GM18861 (cell line): ENCODE results near the gene GDF2.

Experiments used
- ATAC-seq: cut with Tn5 transposase; IDR thresholded peaks from one replicate; pipeline ENCODE4 v1.9.1; 2021; ENCODE audit not compliant: unreplicated experiment

Gene GDF2

DNA sequence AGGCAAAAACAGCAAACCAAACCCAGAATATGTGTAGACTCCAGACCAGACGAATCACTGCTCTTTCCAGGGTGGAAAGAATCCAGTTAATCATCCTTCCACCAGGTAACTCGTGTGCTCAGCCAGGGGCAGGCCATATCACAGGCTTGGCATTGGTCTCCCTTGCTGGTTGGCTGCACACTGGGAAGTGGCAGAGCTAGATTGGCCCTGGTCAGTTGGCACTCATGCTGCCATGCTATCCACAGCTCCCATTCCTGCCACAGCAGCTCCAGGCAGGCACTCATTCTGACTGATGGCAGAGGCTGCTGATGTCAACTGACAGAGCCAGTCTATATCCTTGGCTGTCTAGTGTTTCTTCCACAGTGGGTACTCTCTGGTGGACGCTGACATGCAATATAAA, 31.9 kb upstream of the GDF2 start:
- ATAC-seq, result no peak

DNA sequence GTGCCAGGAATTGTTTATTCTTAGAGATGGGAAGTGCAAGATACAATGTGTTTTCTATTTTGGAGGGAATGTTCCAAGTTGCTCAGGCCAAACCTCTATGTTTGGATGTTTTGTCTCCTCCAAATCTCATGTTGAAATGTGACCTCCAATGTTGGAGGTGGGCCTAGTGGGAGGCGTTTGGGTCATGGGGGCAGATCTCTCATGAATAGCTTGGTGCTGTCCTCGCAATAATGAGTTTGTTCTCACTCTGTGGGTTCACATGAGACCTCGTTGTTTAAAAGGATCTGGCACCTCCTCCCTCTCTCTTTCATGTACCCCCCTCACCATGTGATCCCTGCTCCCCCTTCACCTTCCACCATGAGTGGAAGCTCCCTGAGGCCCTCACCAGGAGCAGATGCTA, 30.6 kb upstream of the GDF2 start:
- ATAC-seq, result no peak

DNA sequence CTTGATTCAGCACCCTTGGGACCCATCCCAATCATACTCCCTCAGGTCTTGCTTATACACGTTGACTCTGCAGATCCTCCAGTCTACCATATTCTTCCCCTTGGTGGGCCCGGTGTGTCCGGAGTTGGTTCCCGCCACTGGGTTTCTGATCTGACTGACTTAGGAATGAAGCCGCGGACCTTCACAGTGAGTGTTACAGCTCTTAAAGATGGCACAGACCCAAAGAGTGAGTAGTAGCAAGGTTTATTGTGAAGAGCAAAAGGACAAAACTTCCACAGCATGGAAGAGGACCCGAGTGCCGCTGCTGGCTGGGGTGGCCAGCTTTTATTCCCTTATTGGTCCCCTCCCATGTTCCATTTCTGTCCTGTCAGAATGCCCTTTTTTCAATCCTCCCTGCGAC, 28.2 kb upstream of the GDF2 start:
- ATAC-seq, result no peak

DNA sequence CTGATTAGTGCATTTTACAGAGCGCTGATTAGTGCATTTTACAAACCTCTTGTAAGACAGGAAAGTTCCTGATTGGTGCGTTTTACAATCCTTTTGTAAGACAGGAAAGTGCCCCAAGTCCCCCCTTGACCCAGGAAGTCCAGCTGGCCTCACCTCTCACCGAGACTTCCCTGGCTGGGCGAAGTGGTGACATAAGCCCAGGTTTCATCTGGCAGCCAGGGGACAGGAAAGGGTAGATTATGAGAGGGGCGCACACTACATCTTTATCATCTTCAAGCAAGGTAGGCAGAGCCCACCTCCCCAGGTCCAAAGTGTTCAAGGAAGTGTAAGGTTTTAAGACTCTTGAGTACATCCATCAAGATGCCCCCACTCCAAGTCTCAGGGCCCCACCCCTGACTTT, 27.8 kb upstream of the GDF2 start:
- ATAC-seq, result no peak

DNA sequence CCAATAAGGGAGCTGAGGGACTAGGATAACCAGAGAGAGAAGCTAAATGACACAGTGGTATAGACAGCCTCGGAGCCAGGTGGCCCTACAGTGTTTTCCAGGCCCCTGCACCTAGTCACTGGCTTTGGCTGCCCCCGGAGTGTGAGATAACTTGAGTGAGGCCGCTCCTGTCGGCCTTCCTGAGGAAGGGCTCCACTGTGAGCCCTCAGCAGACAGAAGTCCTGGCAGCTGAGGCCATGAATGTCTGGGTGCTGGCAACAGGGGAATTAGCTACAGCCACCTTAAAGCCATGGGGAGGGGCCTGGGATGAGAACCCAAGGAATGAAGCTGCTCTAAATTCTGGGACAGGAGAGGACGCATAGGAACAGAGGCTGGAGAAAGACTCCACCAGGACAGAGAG, 26.8 kb upstream of the GDF2 start:
- ATAC-seq, result no peak

DNA sequence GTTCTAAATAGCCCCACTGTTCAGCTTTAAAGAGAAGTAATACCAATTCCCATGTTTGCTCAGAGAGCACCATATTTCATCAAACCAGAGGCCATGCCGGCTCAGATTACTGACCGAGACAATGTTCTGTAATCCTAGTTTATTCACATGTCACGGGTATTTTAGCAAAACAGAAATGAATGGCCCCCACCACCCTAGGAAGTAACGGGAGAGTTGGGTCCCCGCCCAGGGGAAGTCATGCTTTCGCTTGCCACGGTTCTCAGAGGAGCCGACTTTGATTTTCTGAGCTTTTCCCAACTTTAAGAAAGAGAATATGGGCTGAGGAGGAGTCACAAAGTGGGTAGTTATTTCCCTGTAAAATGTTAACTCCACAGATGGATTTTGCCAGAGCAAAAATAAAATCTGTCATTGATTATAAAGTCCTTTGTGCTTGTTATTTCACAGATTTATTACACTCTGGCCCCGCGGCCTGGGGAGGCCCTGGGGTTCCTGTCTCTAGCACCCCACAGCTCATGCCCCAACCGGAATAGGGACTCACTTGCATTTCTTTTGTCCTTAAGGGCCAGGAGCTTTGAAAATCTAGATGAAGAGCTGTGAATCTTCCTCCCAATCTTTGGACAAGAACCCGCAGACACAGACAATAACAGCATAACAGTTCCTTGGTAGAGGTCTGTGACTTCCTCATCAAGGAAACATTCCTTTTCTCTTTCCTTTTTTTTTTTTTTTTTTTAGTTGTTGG, 25.9 kb upstream of the GDF2 start:
- ATAC-seq, result no peak

DNA sequence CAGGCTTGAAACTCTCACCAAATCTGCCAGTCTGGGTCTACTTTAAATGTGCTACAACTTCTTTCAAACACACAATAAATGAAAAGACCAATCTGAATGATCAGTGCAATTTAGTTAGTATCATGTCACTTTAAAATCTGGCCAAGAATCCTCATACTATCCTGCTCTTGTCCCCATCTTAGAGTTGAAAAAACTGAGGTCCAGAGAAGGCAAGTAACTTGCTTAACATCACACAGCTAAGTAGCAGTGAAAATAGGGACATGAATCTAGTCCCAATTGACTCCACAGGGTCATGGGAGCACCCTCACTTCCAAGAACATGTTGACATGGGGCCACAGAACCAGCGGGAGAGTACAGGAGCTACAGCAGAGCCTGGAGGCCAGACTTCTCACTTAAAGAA, 25.3 kb upstream of the GDF2 start:
- no peak for ATAC-seq

DNA sequence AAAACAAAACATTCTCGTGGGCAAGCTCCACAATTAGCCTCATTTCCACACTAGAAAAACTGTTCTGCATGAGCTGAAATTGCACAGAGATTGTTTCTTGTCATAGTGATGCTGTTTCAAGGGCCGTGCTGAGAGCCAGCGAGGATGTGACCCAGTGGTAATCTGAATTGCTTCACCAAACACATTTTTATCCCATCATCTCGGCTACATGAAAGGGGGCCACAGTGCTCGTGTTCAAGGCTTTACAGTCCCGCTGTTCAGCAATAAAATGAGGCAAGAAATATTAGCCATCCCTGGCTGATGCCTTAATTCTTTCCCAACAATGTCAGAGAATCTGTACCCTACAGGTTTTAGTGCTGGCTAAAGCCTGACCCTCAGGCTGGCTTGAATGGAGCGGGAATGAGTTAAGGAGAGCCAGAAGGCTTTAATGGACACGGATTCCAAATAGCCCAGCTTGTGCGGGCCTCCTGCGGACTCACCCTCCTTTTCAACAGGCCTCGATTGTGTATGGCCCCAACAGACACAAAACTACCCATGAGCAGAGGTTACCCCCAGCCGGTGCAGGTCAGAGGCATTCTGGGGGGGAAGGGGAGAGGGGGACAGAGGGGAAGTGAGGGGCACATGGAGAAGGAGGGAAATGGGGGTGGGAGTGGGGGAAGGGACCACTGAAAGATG, 24.3 kb upstream of the GDF2 start:
- ATAC-seq, result no peak

DNA sequence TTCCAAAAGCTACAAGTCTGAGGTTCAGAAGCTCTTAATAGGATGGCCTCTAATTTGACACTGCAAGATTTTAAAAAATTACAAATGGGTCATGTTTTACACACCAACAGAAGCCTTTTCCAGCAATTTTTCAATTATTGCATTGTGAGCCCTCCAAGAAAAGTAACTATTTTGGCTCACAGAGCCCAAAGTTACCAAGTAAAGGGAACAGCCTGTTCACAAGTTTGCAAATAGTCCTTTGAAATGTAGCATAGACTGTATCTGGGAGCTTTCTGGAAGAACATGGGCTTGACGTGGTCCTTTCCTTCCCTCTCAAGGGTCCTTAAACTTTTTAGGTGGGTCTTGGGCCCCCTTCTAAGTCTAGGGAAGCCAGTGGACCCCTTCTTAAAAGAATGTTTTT, 23.5 kb upstream of the GDF2 start:
- no peak for ATAC-seq

DNA sequence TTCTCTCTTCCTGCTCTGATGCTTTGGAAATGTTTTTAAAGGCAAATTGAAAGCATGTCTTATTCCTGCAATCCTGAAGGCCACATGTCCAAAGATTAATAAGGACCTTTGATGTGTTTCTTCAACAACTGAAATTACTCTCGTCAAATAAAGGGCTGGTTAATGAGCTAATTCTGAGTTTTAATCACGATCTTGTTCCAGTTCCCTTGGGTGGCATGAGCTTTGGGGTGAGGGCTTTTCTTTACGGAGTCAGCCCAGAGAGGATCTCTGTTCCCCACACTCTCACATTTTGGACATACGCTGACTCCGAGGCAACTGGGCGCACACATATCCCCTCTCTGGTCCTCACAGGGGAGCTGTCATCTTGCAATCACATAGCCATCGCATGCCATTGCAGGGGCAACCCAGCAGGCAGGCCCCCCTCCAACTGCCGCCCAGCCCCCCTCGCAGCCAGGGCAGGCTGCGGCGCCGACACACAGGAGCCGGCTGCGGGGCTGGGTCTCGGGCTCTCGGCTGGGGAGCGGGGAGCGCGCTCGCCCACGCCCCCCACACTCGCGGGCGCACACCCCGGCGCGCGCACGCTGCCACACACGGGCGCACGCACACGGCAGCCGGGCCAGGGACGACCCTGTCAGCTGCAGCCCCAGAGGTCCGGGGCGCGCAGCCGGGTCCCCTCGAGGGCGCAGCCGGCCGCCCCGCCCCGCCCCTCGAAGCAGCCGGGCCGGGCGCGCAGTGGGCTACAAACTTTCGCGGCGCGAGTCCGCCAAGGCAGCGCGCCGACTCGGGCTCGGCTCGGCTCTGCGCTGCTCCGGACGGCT, 22.4 kb upstream of the GDF2 start, which contains the start of gene GDF10:
Gene GDF10, plus strand, starts transcription at position 587 of the 818 bp plus-strand sequence. CDS start 455 bp downstream, outside the sequence.
- ATAC-seq, result no peak

DNA sequence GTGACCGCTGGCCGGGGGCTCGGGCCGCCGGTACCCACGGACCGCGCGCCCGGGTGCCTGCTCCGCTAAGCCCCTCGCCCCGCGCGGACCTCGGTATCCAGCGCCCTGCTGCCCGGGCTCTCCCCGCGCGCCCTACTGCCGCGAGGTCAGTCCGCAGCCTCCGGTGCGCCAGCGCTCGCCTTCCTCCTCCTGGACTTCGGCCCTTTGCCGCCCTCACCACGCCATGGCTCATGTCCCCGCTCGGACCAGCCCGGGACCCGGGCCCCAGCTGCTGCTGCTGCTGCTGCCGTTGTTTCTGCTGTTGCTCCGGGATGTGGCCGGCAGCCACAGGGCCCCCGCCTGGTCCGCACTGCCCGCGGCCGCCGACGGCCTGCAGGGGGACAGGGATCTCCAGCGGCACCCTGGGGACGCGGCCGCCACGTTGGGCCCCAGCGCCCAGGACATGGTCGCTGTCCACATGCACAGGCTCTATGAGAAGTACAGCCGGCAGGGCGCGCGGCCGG, 21.8 kb upstream of the GDF2 start:
- no peak for ATAC-seq

DNA sequence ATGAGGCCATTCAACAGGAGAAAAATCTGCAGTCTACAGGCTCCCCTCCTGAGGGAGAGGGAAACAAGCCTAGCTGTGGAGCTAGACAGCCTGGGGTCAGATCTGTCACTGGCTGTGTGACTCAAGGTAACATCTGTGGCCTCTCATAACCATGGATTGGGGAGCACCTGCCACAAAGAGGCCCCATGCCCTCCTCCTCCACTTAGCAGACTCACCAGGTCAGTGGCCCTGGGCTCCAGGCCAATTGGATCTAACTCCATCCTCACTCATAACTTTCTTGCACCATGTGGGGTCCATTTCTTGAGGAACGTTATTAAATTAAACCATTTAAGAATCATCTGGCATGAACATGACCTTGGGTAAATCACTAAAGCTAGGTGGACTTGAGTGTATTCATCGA, 20.4 kb upstream of the GDF2 start:
- ATAC-seq, result no peak

DNA sequence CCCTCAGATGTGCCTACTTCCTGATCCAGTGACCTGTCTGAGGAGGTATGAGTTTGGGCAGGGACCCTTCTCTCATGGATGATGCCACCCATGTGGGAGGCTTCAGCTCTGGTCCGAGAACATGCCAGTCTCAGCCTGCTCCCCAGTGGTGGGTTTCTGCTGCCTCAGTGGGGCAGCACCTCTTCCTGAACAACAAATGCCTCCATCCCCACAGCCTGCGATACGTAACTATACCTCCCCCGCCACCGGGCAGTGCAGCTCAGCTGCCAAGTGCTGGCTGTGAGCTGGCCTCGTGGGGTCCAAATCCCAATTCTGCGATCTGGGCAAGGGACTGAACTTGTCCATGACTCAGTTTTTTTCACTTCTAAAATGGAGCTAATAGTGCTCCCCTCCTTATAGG, 19.1 kb upstream of the GDF2 start:
- ATAC-seq, result no peak

DNA sequence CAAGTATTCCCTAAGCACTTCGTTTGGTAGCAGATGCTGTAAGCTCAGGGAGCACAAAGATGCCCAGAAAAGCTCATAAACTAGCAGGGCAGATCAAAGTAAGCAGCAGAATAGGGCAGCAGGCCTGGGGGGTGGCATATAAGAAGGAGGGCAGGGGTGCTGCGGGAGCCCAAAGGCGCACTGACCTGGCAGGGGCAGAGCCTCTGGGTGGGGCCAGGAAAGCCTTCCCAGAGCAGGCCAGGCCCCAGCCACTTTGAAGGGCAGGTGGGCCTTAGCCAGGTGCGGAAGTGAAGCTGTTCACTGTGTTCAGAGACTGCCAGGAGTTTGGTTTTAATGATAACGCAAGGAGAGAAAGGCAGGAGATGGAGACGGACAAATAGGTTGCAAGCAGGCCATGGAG, 18.4 kb upstream of the GDF2 start:
- no peak for ATAC-seq

DNA sequence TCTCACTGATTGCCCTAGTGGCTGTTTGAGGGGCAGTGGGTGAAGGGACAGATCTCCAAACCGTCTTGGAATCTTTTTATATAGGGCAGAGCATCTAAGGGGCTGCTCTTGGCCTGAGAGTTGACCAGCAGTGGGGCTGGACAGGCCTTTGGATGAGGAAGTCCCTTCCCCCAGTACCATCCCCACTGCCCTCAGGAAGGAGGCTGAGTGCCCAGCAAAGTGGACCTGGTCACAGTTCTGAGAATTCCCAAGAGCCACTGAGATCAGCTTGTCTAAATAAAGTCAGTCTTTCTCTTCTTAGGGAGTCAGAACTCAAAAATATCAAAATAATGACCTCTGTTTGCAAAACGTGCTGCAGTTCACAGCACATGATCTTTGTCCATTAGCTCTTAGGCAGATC, 16.7 kb upstream of the GDF2 start:
- ATAC-seq, result no peak

DNA sequence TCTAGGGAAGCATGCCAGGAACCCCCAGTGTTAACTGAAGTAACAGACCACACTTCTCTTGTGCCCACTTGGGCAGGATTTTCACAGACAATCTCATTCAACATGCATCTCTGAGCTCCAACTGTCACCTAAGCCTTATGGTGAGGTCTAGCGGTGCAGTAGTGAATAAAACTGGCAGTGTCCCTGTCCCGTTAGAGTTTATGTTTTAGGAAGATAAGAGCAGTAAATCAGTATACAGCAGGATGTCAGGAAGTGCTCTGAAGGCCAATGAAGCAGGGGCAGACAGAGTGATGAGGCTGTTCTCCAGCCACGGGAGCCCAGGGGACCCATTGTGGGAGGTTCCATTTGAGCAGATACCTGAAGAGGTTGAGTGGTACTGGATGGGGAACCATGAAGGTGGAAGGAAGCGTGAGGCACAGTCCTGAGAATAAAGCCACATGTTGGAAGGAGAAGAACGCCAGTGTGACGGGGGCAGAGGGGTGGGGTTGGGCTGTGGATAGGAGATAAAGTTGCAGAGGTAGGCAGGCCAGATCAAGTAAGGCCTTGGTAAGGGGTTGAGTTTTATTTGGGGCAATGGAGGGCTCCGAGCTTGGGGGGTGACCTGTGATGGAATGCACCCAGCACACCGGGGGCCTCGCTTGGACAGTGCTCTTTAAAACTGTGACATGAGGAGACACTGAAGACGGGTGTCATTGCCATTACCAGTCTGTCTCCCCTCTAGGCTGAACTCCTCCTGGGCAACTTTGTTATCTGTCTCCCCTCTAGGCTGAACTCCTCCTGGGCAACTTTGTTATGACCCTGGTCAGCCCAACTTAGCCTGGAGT, 15.7 kb upstream of the GDF2 start:
- ATAC-seq, result no peak

DNA sequence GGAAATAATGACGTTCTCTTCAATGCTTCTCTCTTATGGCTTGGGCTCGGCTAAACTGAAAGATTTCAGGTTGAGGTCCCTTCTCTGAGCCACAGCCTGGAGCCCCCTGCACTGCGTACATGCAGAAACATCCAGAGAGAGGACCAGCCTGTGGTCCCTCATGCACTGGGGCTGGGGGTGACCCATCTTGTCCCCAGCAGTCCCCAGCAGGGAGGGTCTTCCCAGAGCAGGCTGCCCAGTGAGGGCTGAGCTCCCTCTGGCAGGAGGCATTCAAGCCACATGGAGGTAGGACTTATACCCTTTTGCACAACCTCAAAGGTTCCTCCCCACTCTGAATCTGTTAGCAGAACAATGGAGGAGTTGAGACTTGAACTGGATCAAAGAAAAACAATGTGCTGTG, 14.9 kb upstream of the GDF2 start:
- no peak for ATAC-seq

DNA sequence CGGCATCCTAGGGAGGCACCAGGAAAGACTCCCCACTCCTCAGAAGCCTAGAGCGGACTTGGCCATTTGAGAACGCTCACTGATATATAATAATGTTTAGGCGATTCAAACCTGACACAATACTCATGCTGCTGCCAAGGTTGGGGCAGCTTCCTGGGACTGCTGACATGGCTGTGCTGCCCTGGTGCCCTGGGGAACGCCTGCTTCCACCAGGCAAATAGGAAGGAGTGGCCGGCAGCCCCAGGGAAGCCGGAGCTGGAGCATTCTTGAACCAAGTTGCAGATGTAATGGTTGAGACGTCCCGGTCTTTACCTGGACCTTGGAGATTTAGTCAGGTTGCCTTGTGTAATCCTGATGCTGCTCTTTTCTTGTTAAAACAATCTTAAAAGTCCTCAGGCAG, 13.5 kb upstream of the GDF2 start:
- no peak for ATAC-seq

DNA sequence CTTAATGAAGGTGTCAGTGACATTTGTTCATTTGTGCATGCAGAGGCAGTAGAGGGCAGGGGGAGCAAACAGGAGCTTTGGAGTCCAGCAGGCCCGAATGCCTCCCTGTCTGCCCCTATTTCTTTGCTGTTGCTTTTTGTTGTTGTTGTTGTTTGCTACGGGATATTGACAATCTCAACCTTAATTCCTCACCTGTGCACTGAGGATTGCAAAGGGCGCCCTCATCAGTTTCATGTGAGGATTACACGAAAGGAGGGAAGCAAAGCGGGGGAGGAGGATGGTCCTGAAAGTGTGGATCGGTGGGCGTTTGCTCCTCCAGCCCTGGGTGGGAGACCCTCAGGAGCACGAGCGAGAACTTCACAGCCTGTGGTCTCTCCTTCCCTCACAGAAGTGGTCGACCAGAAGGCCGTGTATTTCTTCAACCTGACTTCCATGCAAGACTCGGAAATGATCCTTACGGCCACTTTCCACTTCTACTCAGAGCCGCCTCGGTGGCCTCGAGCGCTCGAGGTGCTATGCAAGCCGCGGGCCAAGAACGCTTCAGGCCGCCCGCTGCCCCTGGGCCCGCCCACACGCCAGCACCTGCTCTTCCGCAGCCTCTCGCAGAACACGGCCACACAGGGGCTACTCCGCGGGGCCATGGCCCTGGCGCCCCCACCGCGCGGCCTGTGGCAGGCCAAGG, 12.7 kb upstream of the GDF2 start:
- ATAC-seq, result no peak

DNA sequence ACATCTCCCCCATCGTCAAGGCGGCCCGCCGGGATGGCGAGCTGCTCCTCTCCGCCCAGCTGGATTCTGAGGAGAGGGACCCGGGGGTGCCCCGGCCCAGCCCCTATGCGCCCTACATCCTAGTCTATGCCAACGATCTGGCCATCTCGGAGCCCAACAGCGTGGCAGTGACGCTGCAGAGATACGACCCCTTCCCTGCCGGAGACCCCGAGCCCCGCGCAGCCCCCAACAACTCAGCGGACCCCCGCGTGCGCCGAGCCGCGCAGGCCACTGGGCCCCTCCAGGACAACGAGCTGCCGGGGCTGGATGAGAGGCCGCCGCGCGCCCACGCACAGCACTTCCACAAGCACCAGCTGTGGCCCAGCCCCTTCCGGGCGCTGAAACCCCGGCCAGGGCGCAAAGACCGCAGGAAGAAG, 12.2 kb upstream of the GDF2 start:
- no peak for ATAC-seq
